AG04450 (cell line): ENCODE measurements around the gene RTCA. TPM values are rescaled to one million over a fixed set of nuclear protein-coding genes. Genes with fewer than 3 reads are reported as not detected.
"Not testable (repeated sequence)": the region's sequence is repeated elsewhere in the genome, so short reads cannot be mapped to it uniquely, and the experiment has no call there.

Source experiments
- CTCF ChIA-PET: fragments of 300-600, 350-600 bp; formaldehyde crosslinking; extraction: SDS; loops from one replicate; lab custom pipeline; 2022; ENCODE audit warnings: antibody characterized with exemption, inconsistent platforms; lab: Charles Lee
- POLR2A ChIA-PET: fragments of 350-600 bp; formaldehyde crosslinking; extraction: SDS; loops from one replicate; lab custom pipeline; 2021; ENCODE audit warnings: antibody characterized with exemption, inconsistent platforms; lab: Yijun Ruan, JAX
- DNase-seq: peaks from one replicate; pipeline ENCODE4 v3.0.0-alpha.2; 2011; ENCODE audit warnings: low read depth, low spot score
- H3K27ac ChIP-seq: one replicate; pipeline ENCODE4 v1.5.1; 2012; ENCODE audit warnings: low read depth, low read length, control low read depth
- H3K27me3 ChIP-seq: one replicate; pipeline ENCODE4 v1.6.0; 2012; ENCODE audit warnings: low read length; ENCODE audit not compliant: control insufficient read depth, insufficient read depth
- H3K4me3 ChIP-seq: 2 replicates; pipeline ENCODE4 v1.5.1; 2011; ENCODE audit warnings: mild to moderate bottlenecking, low read depth, low read length, control low read depth
- H3K9me3 ChIP-seq: 2 replicates; pipeline ENCODE4 v1.5.1; 2012; ENCODE audit warnings: low read length; ENCODE audit not compliant: control insufficient read depth, insufficient read depth
- polyA plus RNA-seq: library from polyadenylated mRNA; depleted of rRNA; stranded (reverse); fragments of >200 nt; gene quantifications from 2 replicates; pipeline ENCODE4 v1.2.3, GENCODE V29; 2011
- TF ChIP-seq, protein P1 (sequence below): IDR thresholded peaks from 2 replicates; pipeline ENCODE4 v1.5.1; 2011; ENCODE audit warnings: low read depth, low read length, control low read depth, inconsistent platforms

Gene RTCA
- polyA plus RNA-seq, 1 experiment: 48.8 TPM

- ChIA-PET CTCF (no interaction called here), POLR2A (no interaction called here)
- H3K4me3 ChIP-seq: no peak overlapping the region
- DNase-seq: no peak
- TF ChIP-seq, protein P1, sequence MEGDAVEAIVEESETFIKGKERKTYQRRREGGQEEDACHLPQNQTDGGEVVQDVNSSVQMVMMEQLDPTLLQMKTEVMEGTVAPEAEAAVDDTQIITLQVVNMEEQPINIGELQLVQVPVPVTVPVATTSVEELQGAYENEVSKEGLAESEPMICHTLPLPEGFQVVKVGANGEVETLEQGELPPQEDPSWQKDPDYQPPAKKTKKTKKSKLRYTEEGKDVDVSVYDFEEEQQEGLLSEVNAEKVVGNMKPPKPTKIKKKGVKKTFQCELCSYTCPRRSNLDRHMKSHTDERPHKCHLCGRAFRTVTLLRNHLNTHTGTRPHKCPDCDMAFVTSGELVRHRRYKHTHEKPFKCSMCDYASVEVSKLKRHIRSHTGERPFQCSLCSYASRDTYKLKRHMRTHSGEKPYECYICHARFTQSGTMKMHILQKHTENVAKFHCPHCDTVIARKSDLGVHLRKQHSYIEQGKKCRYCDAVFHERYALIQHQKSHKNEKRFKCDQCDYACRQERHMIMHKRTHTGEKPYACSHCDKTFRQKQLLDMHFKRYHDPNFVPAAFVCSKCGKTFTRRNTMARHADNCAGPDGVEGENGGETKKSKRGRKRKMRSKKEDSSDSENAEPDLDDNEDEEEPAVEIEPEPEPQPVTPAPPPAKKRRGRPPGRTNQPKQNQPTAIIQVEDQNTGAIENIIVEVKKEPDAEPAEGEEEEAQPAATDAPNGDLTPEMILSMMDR: no peak
- no peak overlapping the region for H3K27ac ChIP-seq
- no peaks in the 10 kb centered on the region for H3K9me3 ChIP-seq
- peaks cover 4% of the 10 kb centered on the region for H3K27me3 ChIP-seq
Observed at GRCh38 chr1:100253552-100253951, 12.5 kb upstream of the RTCA start.

DNA sequence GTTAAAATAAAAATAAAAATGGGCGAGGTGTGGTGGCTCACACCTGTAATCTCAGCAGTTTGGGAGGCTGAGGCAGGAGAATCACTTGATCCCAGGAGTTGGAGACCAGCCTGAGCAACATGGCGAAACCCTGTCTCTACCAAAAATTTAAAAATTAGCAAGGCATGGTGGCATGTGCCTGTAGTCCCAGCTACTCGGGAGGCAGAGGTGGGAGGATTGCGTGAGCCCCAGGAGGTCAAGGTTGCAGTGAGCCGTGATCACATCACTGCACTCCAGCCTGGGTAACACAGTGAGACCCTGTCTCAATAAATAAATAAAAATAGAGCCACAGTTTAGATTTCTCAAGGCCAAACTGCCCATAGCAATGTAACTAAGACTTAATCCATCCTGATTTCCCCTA lies 9.7 kb upstream of the RTCA start:
- H3K9me3 ChIP-seq, H3K27me3 ChIP-seq, CTCF ChIA-PET, DNase-seq, H3K27ac ChIP-seq, POLR2A ChIA-PET, H3K4me3 ChIP-seq: not testable (repeated sequence)

DNA sequence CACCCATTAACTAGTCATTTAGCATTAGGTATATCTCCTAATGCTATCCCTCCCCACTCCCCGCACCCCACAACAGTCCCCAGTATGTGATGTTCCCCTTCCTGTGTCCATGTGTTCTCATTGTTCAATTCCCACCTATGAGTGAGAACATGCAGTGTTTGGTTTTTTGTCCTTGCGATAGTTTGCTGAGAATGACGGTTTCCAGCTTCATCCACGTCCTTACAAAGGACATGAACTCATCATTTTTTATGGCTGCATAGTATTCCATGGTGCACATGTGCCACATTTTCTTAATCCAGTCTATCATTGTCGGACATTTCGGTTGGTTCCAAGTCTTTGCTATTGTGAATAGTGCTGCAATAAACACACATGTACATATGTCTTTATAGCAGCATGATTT lies 7.6 kb upstream of the RTCA start:
- CTCF ChIA-PET, POLR2A ChIA-PET, H3K27me3 ChIP-seq, H3K4me3 ChIP-seq, H3K9me3 ChIP-seq, H3K27ac ChIP-seq, DNase-seq: not testable (repeated sequence)

- Histone ChIP-seq H3K27me3 (no peaks in the 10 kb centered on the region), H3K4me3 (no peak overlapping the region), H3K27ac (no peak overlapping the region), H3K9me3 (peaks cover 5% of the 10 kb centered on the region; the same call in 1 of the 2 replicates)
- ChIA-PET POLR2A (interaction anchor here (0.7 kb wide), 1 partner anchor 12 kb away, joined by 5 read pairs; no protein-coding TSS in a partner anchor), CTCF (no interaction called here)
- no peak for DNase-seq
- TF ChIP-seq, protein P1: no peak
Observed at GRCh38 chr1:100261686-100262085, 4.3 kb upstream of the RTCA start.

GRCh38 chr1:100264081-100264480 lies 1.9 kb upstream of the RTCA start:
- POLR2A ChIA-PET, H3K9me3 ChIP-seq, CTCF ChIA-PET, H3K27ac ChIP-seq, H3K27me3 ChIP-seq, DNase-seq, H3K4me3 ChIP-seq: not testable (repeated sequence)

GRCh38 chr1:100265562-100265930 lies 470 bp upstream of the RTCA start:
- no peak for DNase-seq
- TF ChIP-seq, protein P1: no peak
- Histone ChIP-seq H3K27me3 (no peaks in the 10 kb centered on the region), H3K4me3 (peak overlapping the region; percentile 89), H3K9me3 (peaks cover 5% of the 10 kb centered on the region; the same call in 1 of the 2 replicates), H3K27ac (peak overlapping the region; percentile 68)
- POLR2A ChIA-PET: interaction anchor here (0.5 to 1.8 kb wide), 8 partner anchors 16 to 452 kb away, joined by 3 to 11 read pairs (median 6); partner anchors contain the start of genes CDC14A, DBT, SASS6 and TRMT13
- CTCF ChIA-PET: interaction anchor here (1.1 to 1.6 kb wide), 3 partner anchors 194 to 603 kb away, joined by 3 to 5 read pairs (median 4); no protein-coding TSS in a partner anchor
